GM18502 (cell line): Measurements from ENCODE around the gene BRDT.

Source experiments
- ATAC-seq: cut with Tn5 transposase; IDR thresholded peaks from one replicate; pipeline ENCODE4 v1.9.1; 2021; ENCODE audit warnings: mild to moderate bottlenecking; ENCODE audit not compliant: unreplicated experiment, poor library complexity

BRDT gene

DNA sequence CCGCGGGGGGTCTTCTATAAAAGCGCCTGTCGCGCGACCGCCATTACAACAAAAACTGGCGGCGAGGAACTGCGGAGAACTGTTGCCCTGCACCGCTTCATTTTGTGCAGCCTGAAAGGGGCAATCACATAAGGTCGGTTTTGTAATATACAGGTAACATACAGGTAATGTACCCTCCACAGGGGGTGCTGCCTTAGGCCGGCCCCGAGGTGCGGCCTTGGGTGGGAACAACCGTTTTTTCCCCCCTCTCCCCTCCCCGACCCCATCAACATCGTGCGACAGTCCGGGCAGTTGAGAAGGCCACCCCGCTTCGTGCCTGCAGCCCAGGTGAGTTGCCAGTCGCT, at the start of gene BRDT:
BRDT (plus strand) TSS at position 46 of the 344 bp plus-strand sequence. CDS start 13,354 bp downstream, outside the sequence.
- ATAC-seq, result no peak

DNA sequence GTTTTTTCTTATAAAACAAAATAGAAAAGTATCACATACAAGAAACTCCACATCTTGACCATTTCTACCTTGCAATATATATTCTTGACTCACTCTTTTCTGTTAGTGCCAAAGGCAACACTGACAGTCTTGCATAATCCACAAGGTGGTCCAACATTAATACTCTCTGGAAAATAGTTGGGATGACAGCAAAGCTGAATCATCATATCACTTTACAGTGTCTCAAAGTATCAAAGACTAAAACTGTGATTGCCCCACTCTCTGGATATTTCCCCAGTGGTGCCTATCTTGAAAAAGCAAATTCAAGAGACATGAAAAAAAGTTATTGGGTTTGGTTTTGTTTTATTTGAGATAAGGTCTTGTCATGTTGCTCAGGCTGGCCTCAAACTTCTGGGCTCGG, 48.6 kb upstream of the BRDT start:
- no peak for ATAC-seq

DNA sequence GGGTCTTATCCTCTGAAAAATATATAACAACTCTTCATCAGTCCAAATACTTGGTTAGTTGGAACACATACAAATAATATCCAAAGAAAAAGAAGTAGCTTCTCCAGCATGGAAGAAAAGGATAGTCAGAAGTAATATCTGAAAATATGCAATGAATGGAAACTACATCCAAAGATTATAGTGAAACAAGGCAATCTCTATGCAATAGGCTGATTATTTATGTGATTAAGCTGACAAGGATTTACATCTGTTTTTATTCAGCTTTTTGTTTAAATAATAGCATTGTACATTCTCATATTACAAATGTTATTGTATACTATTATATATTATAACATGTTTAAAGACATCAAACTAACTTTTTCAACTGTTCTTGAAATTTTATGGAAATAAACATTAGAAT, 48.0 kb upstream of the BRDT start:
- ATAC-seq, result no peak

DNA sequence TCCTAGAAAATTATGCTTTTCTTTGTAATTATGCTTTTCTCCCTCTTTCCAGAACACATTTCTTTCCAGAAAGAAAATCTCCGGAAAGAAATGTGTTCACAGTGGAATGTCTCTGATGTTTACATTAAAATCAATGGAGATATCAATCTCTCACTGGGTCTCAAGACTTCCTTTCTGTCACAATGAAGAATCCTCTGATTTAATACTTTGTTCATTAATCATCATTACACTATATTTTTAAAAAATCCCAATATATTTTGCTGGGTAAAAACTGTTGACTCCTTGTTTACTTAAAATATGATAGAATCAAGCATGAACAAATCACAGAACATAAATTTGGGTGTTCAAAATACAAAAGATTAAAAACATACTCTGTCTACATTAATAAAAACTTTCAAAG, 36.9 kb upstream of the BRDT start:
- no peak for ATAC-seq

DNA sequence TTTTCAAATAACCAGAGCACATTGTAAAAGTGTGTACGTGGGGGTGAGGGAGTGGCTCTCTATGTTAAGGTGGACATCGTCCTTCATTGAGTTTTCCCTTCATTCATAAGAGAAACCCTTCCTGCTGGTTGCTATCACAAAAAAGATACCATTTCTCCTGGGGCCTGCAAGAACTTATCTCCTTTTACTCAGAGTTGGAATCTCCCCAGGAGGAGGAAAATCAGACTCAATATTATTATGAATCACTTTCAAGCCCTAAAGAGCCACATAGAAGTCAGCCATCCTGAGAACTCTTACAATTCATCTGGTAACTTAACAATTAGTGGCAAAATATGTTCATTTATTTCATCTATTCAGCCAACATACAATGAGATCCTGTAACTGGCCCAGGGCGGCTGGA, 36.2 kb upstream of the BRDT start:
- no peak for ATAC-seq

DNA sequence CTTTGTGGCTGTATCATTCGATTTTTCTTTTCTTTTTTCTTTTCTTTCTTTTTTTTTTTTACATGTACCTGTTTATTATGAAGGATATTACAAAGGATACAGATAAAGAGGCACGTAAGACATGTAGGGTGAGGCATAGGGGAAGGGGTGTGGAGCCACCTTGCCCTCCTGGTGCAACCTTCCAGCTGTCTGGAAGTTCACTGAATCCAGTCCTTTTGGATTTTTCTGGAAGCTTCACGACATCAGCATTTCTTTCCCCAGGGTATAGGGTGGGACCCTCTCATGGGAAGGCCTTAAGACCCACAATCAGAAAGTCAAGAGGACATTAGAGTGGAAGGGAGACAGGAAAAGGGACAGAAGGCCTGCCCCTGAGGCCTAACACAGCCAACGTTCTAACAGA, 33.2 kb upstream of the BRDT start:
- ATAC-seq, result no peak

DNA sequence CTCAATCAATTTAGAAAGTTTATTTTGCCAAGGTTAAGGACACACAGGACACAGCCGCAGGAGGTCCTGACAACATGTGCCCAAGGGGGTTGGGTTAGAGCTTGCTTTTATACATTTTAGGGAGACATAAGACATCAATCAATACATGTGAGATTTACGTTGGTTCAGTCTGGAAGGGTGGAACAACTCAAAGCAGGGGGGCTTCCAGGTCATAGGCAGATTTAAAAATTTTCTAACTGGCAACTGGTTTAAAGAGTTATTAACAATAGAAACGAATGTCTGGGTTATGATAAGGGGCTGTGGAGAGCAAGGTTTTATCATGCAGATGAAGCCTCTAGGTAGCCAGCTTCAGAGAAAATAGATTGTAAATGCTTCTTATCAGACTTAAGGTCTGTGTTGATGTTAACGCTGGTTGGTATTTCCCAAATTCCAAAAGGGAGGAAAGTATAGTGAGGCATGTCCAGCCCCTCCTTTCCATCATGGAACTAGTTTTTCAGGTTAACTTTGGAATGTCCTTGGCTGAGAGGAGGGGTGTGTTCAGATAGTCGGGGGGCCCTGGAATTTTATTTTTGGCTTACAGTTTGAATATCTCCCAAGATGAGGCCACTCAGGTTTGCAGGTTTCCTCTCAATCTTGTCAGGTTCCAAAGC, 32.3 kb upstream of the BRDT start:
- no peak for ATAC-seq

DNA sequence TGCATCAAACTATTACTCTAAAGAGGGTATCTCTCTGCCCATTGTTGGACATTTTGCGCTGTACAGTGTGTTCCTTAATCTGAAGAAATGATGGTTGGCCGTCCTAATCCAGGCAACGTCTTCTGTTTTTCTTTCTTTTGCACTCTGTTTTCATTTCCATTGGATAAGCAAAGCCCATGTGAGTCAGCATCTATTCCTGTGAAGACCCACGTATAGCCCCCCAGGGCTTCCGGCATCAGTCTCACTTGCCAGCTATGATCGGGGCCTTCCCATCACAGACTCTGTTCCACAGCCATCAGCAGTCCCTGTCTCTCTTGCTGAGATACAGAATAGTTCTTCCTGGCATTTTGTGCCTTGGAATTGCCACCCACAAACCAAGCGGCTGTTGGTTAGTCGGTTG, 29.2 kb upstream of the BRDT start:
- no peak for ATAC-seq

DNA sequence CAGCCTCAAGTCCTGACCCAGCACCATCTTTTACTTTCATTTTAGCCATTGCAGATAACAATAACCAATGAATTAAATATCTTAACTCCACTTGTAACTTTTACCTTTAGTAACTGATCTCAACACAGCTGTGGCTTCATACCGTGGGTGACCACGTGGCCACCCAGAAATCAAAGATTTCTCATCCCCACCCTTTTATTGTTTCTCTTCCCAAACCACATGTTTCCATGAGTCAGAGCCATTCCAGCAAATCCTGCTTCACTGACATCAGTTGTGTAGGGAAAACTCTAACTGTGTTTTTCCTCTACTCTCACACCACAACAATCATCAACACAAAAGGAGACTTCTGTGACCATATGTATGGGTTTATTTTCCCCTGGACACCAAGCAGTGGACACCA, 25.1 kb upstream of the BRDT start:
- no peak for ATAC-seq

DNA sequence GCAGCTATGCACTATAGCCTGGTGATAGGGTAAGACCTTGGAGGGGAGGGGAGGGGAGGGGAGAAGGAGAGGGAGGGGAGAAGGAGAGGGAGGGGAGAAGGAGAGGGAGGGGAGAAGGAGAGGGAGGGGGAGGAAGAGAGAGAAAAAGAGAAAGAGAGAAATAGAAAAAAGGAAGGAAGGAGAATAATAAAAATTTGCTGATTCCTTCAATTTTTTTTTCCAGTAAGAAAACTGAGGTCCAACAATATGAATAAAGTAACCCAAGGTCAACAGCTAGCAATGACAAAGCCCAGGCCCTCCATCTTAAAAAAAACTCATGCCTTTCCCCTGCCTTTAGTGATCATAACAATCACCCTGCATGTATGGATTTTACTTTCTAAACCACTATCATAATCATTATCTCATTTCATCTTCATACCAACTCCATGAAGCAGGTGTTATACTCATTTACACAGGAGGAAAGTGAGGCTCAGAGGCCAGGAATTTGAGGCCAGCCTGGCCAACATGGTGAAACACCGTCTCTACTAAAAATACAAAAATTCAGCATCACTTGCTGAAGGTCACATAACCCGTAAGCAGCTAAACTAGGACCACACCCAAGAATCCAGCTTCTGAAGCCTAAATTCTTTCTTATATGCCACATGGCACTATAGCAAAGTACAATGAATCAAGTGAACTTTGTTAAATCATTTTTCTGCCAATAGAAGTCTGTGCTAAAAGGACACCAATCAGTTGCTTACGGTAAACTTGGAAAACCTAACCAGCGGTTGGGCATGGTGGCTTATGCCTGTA, 23.4 kb upstream of the BRDT start:
- no peak for ATAC-seq

DNA sequence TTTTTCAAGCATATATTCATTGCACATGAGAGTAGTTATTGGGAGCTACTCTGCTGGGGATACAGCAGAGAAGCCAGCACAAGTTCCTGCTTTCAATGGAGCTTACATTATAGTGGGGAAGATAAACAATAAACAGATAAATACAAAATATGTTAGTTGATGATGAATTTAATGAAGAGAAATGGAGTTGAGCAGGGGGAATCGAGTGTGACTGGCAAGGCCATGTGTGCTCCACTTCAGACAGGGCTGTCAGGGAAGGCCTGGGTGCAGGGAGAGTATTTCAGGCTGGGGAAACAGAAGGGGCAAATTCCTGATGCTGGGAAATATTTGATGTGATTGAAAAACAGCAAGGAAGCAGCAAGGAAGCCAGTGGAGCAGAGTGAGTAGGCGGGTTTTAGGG, 21.2 kb upstream of the BRDT start:
- ATAC-seq, result no peak

DNA sequence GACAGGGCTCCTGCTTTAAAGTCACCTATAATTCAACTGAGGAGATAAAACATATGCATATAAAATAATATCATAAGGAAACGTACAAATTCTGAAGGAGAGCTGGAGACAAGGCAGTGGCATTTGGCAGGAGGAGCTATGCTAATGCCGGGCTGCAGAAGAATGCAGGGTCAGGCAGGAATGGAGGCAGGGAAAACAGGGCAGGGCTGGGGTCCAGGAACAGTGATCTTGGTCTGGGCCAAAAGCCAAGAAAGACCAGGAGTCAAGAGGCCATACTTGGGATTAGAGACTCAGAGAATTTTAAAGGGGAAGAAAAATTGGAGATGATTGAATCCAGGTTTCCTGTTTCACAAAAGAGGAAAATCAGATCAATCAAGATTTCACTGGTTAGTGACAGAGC, 20.0 kb upstream of the BRDT start:
- no peak for ATAC-seq

DNA sequence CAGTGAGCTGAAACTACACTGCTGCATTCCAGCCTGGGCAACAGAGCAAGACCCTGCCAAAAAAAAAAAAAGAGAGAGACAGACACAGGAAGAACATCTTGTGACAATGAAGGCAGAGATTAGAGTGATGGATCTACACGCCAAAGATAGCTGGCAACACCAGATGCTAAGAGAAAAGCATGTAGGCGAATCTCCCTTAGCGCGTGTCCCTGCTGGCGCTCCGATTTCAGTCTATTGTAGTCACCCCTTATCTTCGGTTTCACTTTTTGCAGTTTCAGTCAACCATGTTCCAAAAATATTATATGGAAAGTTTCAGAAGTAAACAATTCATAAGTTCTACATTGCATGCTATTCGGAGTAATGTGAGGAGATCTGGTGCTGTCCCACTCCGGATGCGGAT, 11.6 kb upstream of the BRDT start:
- ATAC-seq, result no peak

DNA sequence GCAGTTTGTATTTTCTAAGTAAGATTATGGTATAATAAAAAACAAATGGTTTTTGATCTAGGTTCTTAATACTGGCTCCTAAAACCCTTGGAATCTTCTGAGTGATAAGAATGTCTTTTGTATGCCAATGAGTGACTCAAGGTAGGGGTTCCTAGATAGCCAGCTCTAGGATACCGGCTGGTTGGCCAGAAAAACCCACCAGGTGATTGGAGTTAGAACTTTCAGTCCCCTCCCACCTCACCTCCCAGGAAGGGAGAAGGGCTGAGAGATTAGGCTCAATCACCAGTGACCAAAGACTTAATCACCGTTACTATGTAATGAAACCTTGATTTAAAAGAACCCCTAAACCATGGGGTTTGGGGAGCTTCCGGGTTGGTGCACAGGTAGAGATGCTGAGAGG, 8.7 kb upstream of the BRDT start:
- no peak for ATAC-seq

DNA sequence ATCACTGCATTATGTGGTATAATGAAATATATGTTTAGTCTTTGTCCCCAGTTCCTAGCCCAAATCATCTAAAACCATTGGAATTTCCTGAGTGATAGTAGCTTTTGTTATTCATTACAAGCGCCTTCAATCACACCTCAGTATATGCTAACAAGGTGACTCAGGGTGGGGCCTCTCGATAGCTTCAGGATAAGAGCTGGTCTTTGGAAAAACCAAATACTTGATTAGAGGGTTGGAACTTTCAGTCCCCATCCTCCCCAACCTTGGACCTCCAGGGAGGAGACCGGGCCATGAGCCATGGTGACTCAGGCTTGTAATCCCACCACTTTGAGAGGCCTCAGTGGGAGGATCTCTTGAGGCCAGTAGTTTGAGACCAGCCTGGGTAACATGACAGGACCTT, 5.1 kb upstream of the BRDT start:
- ATAC-seq, result no peak

DNA sequence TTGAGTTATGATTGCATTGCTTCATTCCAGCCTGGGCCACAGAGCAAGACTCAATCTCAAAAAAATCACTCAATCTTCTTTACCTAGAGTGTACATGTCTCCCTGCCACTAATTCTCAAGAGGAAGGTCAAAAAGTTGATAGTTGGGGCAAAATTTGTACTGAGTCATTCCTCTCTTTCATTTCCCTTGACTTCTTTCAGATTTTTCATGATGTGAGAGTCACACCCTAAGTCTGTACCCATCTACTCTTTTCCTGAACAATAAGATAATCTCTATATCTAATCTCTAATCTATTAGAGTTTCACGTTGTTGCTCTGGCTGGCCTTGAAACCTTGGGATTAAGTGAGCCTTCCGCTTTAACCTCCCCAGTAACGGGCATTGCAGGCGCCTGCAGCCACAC, 1.1 kb upstream of the BRDT start:
- ATAC-seq, result no peak

DNA sequence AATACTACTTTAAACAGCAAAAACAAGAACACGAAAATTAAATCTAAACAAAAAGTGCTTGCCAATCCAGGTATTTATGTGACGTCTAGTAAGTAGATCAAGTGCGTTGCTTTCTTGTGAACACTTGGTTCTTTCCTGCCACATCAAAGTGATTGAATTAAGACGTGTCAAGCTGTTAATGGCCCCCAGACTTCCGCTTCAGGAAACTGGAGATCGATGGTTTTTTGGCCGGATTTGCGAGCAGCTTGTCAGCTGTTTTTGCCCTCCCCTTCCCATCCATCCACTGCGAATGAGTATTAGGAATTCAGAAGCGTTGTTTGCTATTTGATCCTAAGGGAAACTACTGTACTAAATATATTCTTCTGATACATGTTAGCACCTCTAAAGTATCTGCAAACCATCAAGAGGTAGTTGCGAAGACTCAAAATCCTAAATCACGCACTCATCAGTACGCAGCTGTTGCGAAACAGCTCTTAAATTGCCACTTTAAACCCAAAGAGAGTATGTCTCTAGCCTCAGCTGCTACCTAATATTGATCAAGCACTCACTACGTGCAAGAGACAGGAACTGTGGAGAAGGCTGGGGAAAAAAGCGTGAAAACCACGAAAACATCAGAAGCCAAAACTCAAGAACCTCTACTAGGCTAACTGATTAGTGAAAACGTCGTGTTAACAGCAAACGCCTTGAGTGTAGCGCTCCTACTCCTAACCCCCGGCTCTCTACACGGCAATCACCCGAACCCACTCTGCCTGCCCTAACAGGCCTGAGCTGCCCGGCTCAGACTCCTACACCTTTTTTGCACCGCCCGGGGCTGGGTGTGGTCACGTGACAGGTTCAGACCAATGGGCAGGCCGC, 473 bp upstream of the BRDT start:
- no peak for ATAC-seq

DNA sequence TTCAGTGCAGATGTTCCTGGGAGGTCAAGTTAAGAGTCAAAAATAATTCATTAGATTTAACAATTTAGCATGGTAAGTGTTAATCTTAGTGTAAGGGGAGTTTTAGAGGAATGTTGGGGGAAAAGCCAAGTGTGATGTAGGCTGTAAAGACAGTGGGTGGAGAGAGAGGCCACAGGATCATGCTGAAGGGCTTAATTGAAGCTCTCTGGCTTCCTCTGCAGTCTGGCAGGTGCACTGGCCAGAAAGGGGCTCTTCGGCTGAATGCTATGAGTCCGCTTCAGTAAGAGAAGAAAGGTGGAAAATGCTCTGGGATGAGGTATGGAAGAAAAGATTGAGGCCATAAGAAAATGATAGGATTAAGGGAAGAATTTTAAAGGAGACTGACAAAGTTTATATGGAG, 3.0 kb downstream of the BRDT start:
- ATAC-seq, result no peak

DNA sequence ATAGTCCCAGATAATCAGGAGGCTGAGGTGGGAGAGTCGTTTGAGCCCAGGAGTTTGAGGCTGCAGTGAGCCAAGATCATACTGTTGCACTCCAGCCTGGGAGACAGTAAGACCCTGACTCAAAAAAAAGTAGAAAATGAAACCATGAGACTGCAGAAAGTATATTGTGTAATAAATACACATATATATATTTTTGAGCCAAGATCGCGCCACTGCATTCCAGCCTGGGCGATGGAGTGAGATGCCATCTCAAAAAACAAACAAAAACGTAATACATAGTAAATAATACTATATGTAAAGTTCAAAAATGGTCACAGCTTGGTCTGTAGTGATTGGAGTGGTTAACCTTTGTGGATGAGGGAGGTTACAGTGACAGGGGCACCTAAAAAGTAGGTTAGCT, 9.7 kb downstream of the BRDT start:
- no peak for ATAC-seq

DNA sequence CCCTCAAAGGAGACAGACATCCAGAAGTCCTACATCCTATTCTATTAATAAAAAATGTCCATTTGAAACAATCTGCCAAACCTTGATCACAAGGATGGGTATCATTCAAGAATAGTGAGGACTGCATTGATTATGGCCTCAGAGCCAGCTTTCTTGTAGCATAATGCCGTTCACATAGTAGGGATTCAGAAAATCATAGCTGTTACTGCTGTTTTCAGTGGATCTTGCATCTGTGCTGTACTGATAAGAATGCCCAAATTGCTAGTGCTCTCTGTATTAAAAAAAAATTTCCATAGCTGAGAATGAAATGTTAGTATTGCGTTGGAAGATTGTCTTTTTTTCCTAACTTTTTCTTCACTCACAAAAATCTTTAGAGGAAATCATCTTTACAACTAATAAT, 19.1 kb downstream of the BRDT start:
- ATAC-seq, result no peak

DNA sequence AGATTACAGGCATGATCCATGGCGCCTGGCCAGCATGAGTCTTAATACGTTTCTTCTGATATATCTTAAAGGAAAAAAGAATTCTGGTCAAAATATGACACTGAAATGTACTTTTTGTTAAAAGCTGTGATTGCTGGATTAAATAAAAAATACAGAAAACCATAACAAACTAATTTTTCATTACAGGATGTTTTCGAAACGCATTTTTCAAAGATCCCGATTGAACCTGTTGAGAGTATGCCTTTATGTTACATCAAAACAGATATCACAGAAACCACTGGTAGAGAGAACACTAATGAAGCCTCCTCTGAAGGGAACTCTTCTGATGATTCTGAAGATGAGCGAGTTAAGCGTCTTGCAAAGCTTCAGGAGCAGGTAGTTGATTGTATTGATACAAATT, 30.2 kb downstream of the BRDT start:
- no peak for ATAC-seq
